ENCODE data around the gene MTERF2. TPM values are rescaled to one million over a fixed set of nuclear protein-coding genes. Genes with fewer than 3 reads are reported as not detected.

The MTERF2 gene
- total and polyA plus RNA-seq, 10 donors = 6.8 to 21.2 (median 9.7) TPM

GRCh38 chr12:107032266-107032665 is 45.3 kb upstream of the MTERF2 start:
- intact Hi-C loops (cut with DNase I; ENCODE audit: low total_unique reads) = no loop called here
- H3K36me3 ChIP-seq = no peaks in the 10 kb centered on the region
- no peaks in the 10 kb centered on the region for H3K27me3 ChIP-seq (replicated peaks in 1 of 7)
- DNase-seq = no peak
- H3K9me3 ChIP-seq = no peaks in the 10 kb centered on the region
- 43 to 79% (median 68%) methylated on average over 7 of the region's 7 CpGs for WGBS, 5 donors
- peaks cover 0 to 42% (median 12%) of the 10 kb centered on the region in 6 donors for H3K4me1 ChIP-seq
- TF ChIP-seq CTCF (IDR thresholded peaks at IDR 0.05 in 8 of 11, conservative IDR thresholded peaks at IDR 0.05 in 3 of 11) = no peak
- no peak for TF ChIP-seq POLR2AphosphoS5 (IDR thresholded peaks at IDR 0.05)
- no peak for TF ChIP-seq POLR2A (IDR thresholded peaks at IDR 0.05)
- no peak overlapping the region for H3K27ac ChIP-seq
- H3K4me3 ChIP-seq = no peak overlapping the region

- no peak overlapping the region for H3K27ac ChIP-seq
- intact Hi-C loops (cut with DNase I; ENCODE audit: low total_unique reads) = no loop called here
- TF ChIP-seq POLR2AphosphoS5 (IDR thresholded peaks at IDR 0.05) (no peak), CTCF (IDR thresholded peaks at IDR 0.05 in 8 of 11, conservative IDR thresholded peaks at IDR 0.05 in 3 of 11) (no peak), POLR2A (IDR thresholded peaks at IDR 0.05) (no peak)
These were observed 44.1 kb upstream of the MTERF2 start for GRCh38 chr12:107031061-107031460.

GRCh38 chr12:107029081-107029480 is 42.1 kb upstream of the MTERF2 start:
- H3K9me3 ChIP-seq = no peaks in the 10 kb centered on the region
- no peaks in the 10 kb centered on the region for H3K36me3 ChIP-seq
- no peaks in the 10 kb centered on the region for H3K27me3 ChIP-seq (replicated peaks in 1 of 7)
- H3K4me1 ChIP-seq = peaks cover 0 to 54% (median 14%) of the 10 kb centered on the region in 6 donors
- intact Hi-C loops (cut with DNase I; ENCODE audit: low total_unique reads) = no loop called here
- no peak overlapping the region for H3K4me3 ChIP-seq
- WGBS, 5 donors = 91 to 95% (median 94%) methylated on average over 7 of the region's 7 CpGs
- no peak overlapping the region for H3K27ac ChIP-seq
- DNase-seq = no peak
- TF ChIP-seq POLR2A (IDR thresholded peaks at IDR 0.05) (no peak), CTCF (IDR thresholded peaks at IDR 0.05 in 8 of 11, conservative IDR thresholded peaks at IDR 0.05 in 3 of 11) (no peak), POLR2AphosphoS5 (IDR thresholded peaks at IDR 0.05) (no peak)

More at GRCh38 chr12:107031061-107031460, 44.1 kb upstream of the MTERF2 start:
- WGBS, 5 donors = 85 to 97% (median 94%) methylated on average over 2 of the region's 2 CpGs
- Histone ChIP-seq H3K36me3 (no peaks in the 10 kb centered on the region), H3K4me1 (peaks cover 0 to 54% (median 14%) of the 10 kb centered on the region in 6 donors), H3K9me3 (no peaks in the 10 kb centered on the region), H3K4me3 (no peak overlapping the region), H3K27me3 (replicated peaks in 1 of 7) (no peaks in the 10 kb centered on the region)
- no peak for DNase-seq

- DNase-seq = no peak
- peak overlapping the region in 6 of 8 donors; percentile 48 to 65 (median 56) for H3K27ac ChIP-seq
- H3K9me3 ChIP-seq = no peaks in the 10 kb centered on the region
- H3K4me1 ChIP-seq = peaks cover 0 to 54% (median 14%) of the 10 kb centered on the region in 6 donors
- H3K27me3 ChIP-seq (replicated peaks in 1 of 7) = no peaks in the 10 kb centered on the region
- WGBS, 5 donors = 33 to 52% (median 50%) methylated on average over 2 of the region's 2 CpGs
- intact Hi-C loops (cut with DNase I; ENCODE audit: low total_unique reads) = no loop called here
- no peaks in the 10 kb centered on the region for H3K36me3 ChIP-seq
- H3K4me3 ChIP-seq = no peak overlapping the region
- TF ChIP-seq POLR2AphosphoS5 (IDR thresholded peaks at IDR 0.05) = no peak
- no peak for TF ChIP-seq CTCF (IDR thresholded peaks at IDR 0.05 in 8 of 11, conservative IDR thresholded peaks at IDR 0.05 in 3 of 11)
- TF ChIP-seq POLR2A (IDR thresholded peaks at IDR 0.05) = no peak
These were observed 40.7 kb upstream of the MTERF2 start for GRCh38 chr12:107027636-107028053.

Measured in spleen (tissue), 11 donors.